Stimulated activated naive CD8-positive, alpha-beta T cell treated with anti-CD3 and anti-CD28 coated beads, Interleukin-15, Interleukin-2, amounts not matched to agents 100 U/mL and 50 U/mL, for 24 hours (primary cell): ENCODE measurements around the gene PACRG.

ENCODE experiments used
- ATAC-seq: fragments of 150-1000 bp; cut with Tn5 transposase; one replicate; pipeline ENCODE4 v1.10.0; 2021
- DNase-seq: peaks from one replicate; pipeline ENCODE4 v3.0.0; 2021

The PACRG gene

DNA sequence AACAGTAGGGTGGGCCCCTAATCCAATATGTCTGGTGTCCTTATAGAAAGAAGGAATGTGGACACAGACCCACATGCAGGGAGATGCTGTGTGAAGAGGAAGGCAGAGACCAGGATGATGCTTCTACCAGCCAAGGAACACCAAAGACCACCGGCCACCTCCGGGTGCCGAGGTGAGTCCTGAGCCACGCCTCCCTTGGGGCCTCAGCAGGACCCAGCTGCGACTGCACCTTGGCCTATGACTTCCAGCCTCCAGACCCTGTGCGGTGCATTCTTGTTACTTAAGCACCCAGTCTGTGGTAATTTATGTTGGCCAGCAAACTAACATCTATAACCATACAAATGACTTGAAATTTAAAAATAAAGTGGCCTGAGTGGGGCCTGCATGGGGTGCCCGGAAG is 607.3 kb downstream of the PACRG start:
- no peak for ATAC-seq
- no peak for DNase-seq

DNA sequence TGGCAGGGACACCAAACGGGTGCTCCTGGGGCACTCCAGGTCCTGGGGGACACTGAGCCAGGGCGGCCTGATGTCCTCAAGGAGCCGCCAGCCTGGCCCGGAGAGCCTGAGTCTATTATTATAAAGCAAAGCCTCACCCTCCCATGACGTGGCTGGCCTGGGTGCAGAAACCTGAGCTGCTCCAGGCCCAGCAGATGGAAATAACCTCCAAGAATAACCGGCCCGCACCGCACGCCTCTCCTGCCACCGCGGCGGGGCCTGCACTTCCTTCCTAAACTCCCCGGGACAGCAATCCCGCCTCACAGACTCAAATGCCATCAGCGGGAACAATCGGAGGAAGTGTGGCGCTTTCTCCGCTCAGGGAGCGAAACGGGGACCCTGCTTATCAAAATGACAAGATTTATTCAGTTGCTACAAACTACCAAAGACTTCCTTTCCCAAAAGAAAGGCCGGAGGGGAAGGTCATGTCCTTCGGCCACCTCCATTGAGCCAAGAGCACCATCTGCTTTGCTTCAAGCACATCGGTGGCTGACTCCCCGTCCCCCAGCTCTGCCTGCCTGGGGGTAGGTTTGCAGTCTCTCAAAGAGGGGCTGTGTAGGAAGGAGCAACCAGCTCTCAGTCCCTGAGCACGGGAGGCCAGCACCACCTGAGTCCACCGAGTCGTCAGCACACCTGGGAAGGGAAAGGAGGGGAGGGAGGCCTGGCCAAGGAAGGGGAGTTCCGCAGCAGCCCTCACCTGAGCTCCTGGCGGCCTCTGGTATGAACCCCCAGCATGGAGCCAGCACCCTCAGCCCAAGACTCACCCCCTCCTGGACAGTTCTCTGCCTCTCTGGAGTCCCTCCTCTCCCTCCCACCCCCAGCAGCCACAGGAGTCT is 608.1 kb downstream of the PACRG start:
- DNase-seq (no peak), ATAC-seq (no peak)

DNA sequence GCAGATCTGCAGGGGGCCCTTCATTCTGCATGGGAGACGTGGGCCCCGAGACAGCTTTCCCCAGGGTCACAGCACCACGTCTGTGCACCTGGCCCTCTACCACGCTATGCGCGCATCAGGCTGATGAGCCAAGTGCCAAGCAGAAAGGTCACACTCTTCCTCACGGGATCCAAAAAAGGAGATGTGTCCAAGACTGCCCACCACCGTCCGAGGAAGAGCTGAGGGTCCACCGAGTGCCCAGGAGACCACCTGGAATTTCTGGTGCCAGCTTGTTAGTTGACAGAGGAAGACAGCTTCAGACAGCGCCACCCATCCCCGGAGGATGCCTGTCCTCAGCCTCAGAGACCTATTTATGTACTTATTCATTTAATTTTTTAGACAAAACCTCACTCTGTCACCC is 609.2 kb downstream of the PACRG start:
- no peak for ATAC-seq
- DNase-seq: no peak

DNA sequence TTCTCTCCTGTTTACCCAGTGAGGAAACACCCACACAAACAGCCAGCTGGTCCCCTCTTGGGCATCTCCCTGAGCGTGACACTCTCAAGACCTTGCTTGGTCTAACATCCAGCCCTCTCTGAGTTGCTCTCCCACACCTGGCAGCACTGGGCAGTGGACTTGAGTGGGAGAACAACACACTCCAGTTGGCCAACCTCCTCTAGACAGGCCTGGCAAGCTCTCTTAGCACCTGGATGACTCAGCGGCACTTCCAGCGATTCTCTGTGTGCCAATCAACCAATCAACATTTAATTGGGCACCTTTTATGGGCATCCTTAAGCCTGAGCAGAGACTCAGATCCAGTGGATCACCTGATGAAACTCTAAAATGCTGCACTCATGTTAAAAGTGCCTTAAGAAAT is 610.2 kb downstream of the PACRG start:
- no peak for DNase-seq
- ATAC-seq: no peak

DNA sequence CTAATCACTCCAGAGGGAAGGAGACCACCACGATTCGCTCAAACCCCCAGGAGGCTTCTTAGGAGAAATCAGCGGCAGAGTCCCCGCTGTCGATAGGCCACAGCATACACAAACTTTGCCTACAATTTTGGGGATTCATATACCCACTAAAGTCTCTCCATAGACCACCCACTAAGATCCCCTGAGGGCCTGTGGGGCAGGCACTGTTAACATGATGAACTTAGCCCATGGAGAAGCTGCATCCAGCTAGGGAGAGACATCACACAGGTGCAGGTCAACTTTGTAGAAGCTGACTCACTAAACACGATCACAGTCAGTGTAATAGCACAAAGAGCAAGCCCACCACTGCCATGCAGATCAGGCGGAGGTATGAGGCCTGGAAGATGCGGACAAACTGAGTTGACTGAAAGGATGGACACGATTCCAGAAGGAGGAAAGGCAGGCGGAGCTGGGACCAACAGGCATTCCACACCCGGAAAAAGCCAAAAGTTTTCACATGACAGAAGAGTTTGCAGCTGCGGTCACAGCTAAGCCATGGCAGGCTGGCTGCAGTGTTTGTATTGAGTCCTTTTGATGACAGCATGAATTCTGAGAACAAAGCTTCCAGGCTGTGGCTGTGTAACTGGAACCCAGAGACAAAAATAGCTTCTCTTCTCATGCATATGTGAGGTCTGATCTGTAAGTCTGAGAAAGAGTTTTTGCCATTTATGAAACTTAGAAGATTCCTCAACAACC is 611.1 kb downstream of the PACRG start:
- ATAC-seq (no peak), DNase-seq (no peak)

DNA sequence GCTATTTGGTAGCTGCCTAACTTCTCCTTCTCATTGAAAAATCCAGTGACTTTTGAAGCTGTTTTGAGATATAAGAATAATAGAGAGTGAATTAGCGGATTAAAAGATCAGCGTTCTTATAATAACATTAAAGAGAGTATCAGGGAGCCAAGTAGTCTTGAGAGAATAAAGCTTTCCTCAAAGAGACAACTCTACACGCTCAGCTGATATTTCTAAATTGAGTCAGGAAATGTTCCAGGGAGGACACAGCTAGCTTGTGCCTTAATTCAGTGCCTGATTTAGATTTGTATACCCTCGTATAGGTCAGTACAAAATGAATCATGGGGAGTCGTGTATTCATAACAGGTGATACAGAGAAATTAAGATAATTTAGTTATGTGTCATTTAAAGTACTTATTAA is 611.7 kb downstream of the PACRG start:
- DNase-seq (no peak), ATAC-seq (no peak)

DNA sequence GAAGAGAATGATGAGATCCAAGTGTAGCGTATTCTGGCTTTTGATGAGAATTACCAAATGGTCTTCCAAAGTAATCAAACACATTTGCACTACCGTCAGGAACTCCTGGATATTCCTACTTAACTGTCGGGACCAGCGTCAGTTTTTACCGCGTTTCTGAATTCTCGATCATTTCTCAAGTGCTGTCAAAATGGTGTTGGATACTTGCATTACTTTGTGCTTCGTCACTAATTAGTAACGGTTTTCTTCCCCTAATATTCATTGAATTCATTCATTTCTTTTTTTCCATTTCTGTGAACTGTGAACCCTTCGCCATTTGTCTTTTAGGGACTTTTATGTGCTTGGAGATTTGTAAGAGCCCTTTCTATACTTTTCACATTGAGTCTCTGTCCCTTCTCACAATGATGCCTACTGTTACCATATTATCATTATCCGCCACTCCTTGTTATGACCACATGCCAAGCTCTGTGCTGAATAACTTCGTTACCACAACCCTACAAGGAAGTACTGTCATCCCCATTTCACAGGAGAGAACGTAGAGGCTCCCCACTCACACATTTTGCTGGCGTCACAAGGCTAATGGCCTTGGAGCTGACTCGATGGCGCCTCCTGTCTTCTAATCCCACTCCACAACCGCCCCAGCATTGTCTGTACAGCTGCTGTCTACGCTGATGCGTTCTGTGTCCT is 612.6 kb downstream of the PACRG start:
- no peak for DNase-seq
- ATAC-seq: no peak

DNA sequence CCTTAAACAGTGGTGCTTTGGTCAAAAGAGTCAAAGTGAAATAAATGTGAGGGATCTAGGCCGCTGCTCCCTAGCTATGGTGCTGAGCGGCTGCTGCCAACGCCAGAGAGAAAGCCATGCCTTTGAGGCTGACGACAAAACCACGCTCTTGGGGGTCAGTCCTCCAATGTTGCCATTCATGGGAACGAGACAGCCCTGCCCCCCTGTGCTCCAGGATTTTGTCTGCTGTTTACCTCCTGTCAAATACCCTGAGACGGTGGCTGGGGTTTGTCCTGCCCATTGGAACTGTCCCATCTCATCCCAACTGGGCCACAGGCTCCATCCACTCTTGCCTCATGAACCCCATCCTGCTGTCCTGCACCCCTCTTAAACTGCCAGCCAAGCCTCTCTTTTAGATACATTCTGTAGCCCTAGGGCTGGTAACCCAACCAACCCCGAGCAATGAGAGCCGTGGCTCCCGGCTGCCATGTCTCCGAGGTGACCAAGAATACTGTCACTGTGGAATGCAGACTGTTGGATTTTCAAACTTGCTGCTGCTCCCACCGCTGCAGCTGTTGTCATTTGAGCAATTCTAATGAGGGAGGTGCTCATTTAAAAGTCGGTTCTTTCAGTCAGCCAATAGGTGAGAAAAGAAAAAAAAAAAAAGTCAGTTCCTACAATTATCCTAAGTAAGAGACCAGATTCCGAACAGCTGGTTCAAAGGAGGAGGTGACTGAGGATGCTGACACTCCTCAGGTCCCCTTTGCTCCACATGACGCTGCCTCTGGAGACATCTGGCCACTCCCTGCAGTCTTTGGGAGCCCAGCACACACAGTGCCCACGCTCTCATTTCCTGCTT is 613.7 kb downstream of the PACRG start:
- ATAC-seq (no peak), DNase-seq (no peak)

DNA sequence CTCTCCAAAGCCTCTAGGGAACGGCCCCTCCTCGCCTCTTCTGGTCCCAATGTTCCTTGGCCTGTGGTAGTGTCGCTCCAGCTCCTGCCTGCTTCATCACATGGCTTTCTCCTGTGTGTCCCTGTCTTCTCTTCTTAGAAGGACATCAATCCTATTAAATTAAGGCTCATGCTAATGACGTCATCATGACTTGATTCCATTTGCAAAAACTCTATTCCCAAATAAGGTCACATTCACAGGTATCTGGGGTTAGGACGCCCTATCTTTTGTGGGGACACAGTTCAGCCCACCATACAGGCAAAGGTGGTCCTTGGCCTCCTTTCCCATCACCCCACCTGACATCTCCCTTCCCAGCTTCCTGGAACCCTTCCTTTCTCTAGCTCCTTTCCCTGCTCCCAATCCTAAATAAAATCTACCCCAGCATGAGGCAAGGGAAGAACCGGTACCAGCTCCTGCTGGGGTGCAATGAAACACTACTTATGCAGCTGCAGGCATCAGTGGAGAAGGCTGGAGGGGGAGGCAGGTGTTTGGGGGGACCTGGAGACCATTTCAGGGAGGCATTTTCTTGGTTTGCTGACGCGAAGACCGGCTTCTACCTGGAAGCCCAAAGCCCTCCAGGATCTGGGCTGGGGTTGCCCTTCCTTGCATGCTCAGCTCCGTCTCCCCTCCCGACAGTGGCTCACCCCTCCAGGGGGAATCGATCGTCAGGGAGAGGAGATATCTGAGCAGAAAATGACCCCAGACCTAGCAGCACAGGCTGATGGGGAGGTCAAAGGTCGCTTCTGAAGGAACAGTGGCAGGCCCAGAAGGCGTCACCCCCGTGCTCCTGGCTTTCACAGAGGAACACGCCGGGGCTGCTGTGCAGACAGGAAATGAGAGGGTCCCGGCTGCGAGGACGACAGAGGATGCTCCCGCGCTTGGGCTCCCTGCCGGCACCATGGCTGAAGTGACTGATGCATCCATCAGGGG is 615.1 kb downstream of the PACRG start:
- DNase-seq: no peak
- no peak for ATAC-seq

DNA sequence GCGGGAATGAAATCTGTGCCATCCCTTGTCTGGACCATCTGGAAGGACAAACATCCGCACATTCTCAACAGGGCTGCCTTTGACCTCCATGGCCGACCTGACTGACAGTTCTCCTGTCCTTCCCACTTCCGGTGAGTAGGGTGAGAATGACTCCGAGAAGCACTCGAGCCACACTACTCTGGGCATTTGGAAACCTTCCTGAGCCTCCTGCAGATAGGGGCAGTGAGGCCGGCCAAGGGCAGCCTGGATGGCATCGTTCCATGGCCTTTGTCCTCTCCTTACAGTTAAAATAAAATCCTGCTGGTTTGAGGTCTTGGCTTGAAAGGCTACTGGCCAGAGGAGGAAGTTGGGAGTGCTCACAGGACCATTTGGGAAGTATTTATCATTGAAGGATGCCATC is 615.8 kb downstream of the PACRG start:
- no peak for DNase-seq
- no peak for ATAC-seq

DNA sequence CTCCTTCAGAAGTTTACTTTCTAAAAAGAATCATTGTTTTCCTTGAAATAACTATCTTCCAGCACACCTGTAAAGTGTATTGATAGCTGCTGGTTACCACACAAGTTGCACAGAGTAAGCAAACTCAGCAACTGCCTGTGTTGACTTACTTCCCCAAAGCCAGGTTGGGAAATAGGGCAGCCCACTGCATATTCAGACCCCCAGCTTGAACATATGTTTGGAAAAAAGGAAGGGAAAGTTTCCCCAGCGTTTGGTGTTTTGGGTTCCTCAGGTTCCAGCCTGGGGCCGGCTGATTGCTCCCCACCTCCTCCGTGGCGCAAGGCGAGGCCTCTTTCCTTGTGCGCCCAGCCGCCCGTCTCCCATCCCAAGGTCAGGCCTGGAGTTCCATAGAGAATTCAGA is 616.6 kb downstream of the PACRG start:
- no peak for DNase-seq
- ATAC-seq: no peak

DNA sequence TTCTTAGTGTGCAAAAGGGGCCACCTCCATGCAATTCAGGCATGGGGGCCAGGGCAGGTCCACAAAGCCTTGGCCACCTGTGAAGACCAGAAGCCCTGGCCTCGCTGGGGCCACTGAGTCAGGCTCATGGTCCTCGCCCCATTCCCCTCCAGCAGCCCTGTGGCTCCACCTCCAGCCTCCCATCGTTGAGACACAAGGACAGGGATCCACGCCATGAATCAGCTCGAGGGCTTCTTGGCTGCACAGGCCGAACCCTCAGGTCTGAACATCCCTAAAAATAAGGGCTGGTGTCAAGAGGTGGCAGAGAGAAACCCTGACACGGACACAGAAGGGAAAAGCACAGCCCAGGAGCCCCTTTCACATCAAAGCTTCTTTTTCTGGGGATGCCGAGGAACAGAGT is 618.2 kb downstream of the PACRG start:
- ATAC-seq: no peak

DNA sequence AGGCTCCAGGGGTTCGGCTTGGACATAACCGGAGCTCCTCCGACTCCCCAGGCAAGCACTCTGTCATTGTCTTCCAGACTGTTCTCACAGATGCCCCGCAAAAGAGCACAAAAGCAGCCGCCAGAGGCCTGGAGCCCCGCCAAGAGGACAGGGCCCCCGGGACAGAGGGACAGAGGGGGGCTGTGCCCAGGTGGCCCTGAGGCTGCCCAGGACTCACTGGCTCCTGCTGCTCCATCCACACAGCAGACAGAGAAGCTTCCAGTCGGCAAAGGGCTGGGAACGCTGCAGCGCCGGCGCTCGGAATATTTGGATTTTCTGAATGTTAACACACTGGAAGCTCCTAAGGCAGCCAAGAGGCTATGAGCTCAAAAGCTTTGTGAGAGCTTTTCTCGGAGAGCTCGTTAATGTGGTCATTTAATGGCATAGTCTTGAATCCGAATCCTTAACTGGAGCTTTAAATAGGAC is 618.8 kb downstream of the PACRG start:
- ATAC-seq: no peak
- no peak for DNase-seq

More for the DNA sequence above, 618.2 kb downstream of the PACRG start:
- DNase-seq: no peak

DNA sequence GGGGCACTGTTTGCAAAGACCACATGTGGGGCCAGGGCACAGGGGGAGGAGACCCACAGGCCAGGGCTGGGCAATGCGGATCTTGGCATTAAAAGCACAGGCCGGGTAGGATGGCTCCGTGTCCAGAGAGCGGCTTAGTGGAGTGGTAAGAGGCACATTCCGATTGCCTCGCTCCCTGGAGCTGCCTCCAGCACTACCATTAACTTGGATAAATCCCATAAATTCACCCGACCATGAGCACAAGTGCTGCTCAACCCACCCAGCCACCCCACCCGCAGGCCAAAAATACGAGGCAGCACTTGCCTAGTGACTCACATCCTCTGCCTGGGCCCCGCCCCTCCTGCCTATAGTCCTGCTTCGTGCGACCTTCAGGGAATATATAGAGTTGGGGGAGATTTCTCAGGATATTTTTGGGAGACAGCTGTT is 619.3 kb downstream of the PACRG start:
- ATAC-seq: no peak
- no peak for DNase-seq

DNA sequence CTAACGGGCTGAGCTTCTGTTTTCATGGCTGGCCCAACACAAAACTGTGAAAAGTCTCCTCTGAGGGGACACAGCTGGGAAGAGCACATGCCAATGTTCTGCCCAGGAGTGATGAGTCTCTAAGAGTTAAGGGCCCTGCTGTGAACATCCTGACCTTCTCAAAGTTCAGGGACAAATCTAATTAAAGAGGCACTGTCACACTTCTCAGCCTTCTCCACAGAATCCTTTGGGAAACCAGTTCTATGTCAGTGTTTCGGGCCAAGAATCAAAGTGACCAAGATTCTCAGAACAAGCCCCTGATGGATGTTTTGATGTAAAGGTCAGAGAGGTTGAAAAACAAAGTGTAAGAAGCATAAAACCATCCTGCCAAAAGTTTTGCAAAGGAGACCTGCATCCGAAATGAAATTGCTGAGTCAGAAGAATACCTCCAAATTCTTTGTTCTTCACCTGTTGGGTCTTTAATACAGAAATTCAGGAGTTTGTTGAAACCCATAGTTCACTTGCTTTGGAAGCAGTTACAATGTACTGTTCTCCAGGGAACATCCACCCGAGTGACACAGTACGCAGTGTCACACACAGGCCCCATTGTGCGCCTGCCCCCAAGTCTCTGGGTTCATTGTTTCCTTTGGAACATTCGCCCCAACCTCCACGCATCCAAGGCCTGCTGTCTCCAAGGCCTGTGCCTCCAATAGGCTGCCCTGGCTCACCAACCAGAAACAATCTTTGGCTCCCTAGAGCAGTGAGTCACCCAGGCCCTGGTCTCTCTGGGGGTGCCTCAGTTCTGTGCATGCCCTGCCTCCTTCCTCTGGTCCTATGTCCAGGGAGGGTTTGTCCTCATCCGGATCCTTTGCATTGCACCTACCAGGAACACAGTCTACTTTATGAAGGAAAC is 621.3 kb downstream of the PACRG start:
- no peak for DNase-seq
- ATAC-seq: no peak

DNA sequence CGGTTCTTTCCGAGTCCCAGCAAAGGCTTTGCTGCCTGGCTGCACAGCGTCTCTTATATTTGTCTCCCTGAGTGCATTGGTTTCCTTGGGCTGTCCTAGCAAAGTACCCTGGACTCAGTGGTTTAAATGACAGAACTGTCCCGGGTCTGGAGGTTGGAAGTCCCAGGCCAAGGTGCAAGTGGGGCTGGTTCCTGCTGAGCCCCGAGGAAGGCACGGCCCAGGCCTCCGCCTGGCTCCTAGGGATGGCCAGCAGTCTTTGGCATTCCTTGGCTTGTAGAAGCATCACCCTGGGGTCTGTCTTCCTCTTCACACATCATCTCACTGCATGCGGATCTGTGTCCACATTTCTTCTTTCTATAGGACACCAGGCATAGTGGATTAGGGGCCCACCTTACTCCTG is 621.9 kb downstream of the PACRG start:
- no peak for ATAC-seq
- no peak for DNase-seq

DNA sequence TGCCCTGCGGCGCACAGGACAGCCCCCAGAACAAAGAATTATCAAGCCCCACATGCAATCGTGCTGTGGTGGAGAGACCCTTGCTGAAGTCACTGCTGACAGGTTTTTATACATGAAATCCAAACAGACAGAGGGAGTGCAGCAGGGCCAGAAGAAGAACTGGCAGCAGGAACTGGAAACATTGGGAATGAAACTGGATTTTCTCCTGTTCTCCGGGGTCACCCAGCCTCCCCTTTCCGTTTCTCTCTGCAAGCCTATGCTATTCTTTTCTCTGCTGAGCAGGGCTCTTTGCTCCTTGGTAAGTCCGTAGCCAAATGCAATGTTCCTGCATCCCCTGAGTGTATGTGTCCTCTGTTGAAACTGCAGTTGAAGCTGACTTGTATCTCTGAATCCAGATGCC is 623.2 kb downstream of the PACRG start:
- no peak for ATAC-seq
- DNase-seq: no peak

DNA sequence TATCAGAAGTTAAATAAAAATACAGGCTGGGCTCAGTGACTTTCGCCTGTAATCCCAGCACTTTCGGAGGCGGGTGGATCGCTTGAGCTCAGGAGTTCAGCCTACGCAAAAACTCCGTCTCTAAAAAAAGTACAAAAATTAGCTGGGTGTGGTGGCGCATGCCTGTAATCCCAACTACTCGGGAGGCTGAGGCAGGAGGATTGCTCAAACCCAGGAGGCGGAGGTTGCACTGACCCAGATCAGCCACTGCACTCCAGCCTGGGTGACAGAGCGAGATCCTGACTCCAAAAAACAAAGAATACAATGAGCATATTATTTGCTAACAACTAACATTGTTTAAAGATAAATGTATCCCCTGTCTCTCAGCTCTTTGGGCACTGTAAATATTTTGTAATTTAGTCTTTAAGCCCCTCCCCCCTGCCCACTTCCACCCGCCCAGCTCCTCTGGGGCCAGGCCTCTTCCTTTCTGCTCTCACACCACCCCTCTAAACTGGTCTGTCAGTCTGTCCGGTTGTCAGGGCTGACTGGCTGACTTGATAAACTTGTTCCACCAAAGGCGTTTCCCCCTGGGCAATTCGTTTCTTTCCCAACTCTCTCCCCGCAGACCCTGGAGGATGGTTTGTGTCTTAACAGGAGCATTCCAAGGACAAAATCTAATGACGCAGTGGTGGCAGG is 624.4 kb downstream of the PACRG start:
- DNase-seq (no peak), ATAC-seq (no peak)

DNA sequence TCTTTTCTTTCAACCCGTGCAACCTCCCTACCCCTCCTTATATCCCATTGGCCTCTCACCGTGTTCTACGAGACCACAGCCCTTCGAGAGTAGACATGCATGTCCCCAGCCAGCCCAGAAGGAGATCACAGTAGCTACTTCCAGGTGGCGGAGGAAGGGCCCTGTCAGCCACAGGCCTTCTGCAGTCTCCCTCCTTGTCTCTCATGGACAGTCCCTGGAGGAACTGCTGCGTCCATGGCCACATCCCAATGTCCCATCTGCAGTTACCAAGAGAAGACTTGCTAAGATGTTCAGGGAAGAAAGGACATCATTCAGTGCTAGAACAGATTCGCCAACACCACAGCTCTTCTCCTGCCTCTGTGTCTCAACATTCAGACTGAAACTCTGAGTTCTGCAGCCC is 625.2 kb downstream of the PACRG start:
- ATAC-seq (no peak), DNase-seq (no peak)
